ENCODE measurements around the gene TKT.

TKT gene

GRCh38 chr3:53223541-53223966 lies 32.3 kb downstream of the TKT start:
- DNase-seq, result no peak

- no peak for DNase-seq
These were observed 32.8 kb downstream of the TKT start for GRCh38 chr3:53223025-53223424.

GRCh38 chr3:53222183-53222901 lies 33.5 kb downstream of the TKT start:
- no peak for DNase-seq

- no peak for DNase-seq
These were observed 34.0 kb downstream of the TKT start for GRCh38 chr3:53221827-53222182.

GRCh38 chr3:53221345-53221744 lies 34.5 kb downstream of the TKT start:
- no peak for DNase-seq

- no peak for DNase-seq
These were observed 35.8 kb downstream of the TKT start for GRCh38 chr3:53219895-53220483.

GRCh38 chr3:53218131-53218530 lies 37.7 kb downstream of the TKT start:
- no peak for DNase-seq

- DNase-seq, result no peak
These were observed 38.6 kb downstream of the TKT start for GRCh38 chr3:53217175-53217574.

- DNase-seq, result no peak
These were observed 39.1 kb downstream of the TKT start for GRCh38 chr3:53216723-53217122.

GRCh38 chr3:53215816-53216215 lies 40.0 kb downstream of the TKT start:
- DNase-seq, result no peak

GRCh38 chr3:53213276-53213675 lies 42.5 kb downstream of the TKT start:
- no peak for DNase-seq

- DNase-seq, result no peak
These were observed 43.8 kb downstream of the TKT start for GRCh38 chr3:53211706-53212702.

- no peak for DNase-seq
These were observed 53.3 kb downstream of the TKT start for GRCh38 chr3:53202331-53203015.

- DNase-seq, result no peak
These were observed 55.0 kb downstream of the TKT start for GRCh38 chr3:53200501-53201498.

- DNase-seq, result no peak
These were observed 56.0 kb downstream of the TKT start for GRCh38 chr3:53199834-53200233.

GRCh38 chr3:53198996-53199395 lies 56.8 kb downstream of the TKT start:
- no peak for DNase-seq

GRCh38 chr3:53198256-53198977 lies 57.4 kb downstream of the TKT start:
- no peak for DNase-seq

GRCh38 chr3:53196575-53197407 lies 59.0 kb downstream of the TKT start:
- no peak for DNase-seq

GRCh38 chr3:53195602-53196574 lies 59.9 kb downstream of the TKT start:
- DNase-seq, result no peak

Measured in cortex of kidney (tissue), 1 donor.